Dedifferentiated amniotic fluid mesenchymal stem cell (primary cell): ENCODE results near the gene TM6SF1.
A peak's percentile ranks its signal among the peaks of the same experiment; 100 is the strongest.
"Not testable (repeated sequence)": the region's sequence is repeated elsewhere in the genome, so short reads cannot be mapped to it uniquely, and the experiment has no call there.

Source experiments
- DNase-seq: peaks from one replicate; pipeline ENCODE4 v3.0.0-alpha.2; 2016; ENCODE audit errors: extremely low spot score

Gene TM6SF1

GRCh38 chr15:83106994-83107840 lies at the start of gene TM6SF1:
TM6SF1 (plus strand) TSS chr15:83107645; CDS start chr15:83107681, 36 bp downstream.
- no peak for DNase-seq

- no peak for DNase-seq
Observed at GRCh38 chr15:83057696-83058376, 49.6 kb upstream of the TM6SF1 start.

DNA sequence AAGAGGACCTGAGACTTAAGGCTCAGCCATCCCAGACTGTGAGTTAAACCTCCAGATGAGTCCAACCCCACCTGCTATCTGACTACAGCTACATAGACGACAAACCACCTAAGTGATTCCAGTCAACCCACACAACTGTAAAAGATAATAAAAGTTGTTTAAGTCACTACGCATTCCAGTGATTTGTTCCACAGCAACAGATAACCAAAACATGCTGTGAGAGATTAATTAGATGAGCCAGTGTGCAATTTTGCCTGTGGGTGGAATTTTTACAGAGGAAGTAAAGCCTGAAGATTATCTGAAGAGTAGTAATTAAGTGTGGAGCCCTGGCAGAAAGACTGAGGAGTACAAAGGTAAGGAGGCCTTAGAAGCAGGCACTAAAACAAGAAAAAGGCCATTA lies 45.8 kb upstream of the TM6SF1 start:
- DNase-seq = no peak

DNA sequence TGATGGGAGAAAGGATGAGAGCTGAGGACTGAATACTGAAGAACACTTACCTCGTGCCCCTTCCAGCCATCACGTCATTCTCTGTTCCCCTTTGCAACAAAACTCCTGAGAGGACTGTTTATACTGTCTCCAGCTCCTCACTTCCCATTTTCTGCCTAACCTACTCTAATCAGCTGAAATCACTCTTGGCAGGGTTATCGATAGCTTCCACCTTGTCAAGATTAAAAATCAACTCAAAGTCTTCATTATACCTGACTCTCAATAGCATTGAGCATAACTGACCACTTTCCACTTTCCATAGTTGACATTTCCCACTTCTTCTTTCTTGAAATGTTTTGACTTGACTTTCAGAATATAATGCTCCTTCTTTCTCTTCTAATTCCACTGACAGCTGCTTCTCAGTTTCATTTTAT lies 44.7 kb upstream of the TM6SF1 start:
- no peak for DNase-seq

- DNase-seq = no peak
Observed at GRCh38 chr15:83063551-83063950, 43.9 kb upstream of the TM6SF1 start.

DNA sequence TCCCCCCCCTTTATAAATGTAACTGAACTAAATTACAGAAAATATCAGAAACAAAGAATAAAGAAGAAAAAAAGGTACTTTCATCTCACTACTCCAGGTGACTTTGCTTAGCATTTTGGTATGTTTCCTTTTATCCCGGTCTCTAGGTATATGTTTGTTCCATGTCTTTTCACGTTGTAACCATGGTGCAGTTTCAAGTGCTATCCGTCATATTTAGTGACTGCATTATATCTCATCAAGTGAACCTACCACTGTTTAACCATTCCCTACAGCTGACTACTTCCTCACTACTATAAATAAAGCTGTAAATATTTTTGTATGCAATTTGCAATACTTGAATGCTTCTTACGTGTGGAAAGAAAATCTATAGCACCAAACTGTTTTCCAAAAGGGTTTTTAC lies 42.6 kb upstream of the TM6SF1 start:
- no peak for DNase-seq

DNA sequence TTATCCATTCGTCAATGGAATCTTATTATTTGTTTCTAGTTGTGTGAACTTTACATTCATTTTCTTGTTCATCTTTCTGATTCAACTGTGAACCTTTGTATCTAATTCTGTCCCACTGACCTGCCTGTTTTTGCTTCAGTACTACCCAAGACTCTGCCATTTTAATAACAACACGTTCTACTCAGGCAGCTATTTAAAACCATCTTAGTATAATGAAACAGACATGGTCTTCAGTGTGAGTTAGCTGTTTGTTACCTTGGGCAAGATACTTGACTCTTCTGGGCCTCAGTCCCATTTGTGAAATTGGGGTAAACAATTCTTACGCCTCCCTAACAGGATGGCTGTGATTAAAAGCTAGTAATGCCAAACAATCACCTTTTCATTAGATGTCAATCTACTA lies 42.0 kb upstream of the TM6SF1 start:
- DNase-seq = no peak

DNA sequence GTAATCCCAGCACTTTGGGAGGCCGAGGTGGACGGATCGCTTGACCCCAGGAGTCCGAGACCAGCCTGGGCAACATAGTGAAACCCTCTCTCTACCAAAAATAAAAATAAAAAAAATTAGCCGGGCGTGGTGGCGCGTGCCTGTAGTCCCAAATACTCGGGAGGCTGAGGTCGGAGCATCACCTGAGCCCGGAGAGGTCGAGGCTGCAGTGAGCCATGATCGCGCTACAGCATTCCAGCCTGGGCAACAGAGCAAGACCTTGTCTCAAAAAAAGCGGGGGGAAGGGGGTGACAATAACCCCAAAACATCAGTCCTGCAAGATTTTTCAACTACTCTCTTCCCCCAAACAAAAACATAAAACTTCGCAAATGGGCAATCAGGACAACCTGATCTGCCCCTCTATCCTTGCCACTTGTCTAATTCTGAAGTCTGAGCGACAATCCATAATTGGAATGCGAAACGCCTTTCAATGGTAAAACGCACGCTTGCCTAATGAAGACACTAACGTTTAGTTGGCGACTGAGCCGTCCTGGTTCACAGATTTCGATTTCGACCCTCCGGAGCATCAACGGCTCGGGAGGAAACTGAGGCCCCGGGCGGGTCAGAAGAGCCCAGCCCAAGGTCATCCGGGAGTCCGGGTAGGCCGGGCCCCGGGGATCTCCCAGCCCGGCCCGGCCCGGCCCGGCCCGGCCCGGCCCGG lies 41.3 kb upstream of the TM6SF1 start:
- DNase-seq = no peak

DNA sequence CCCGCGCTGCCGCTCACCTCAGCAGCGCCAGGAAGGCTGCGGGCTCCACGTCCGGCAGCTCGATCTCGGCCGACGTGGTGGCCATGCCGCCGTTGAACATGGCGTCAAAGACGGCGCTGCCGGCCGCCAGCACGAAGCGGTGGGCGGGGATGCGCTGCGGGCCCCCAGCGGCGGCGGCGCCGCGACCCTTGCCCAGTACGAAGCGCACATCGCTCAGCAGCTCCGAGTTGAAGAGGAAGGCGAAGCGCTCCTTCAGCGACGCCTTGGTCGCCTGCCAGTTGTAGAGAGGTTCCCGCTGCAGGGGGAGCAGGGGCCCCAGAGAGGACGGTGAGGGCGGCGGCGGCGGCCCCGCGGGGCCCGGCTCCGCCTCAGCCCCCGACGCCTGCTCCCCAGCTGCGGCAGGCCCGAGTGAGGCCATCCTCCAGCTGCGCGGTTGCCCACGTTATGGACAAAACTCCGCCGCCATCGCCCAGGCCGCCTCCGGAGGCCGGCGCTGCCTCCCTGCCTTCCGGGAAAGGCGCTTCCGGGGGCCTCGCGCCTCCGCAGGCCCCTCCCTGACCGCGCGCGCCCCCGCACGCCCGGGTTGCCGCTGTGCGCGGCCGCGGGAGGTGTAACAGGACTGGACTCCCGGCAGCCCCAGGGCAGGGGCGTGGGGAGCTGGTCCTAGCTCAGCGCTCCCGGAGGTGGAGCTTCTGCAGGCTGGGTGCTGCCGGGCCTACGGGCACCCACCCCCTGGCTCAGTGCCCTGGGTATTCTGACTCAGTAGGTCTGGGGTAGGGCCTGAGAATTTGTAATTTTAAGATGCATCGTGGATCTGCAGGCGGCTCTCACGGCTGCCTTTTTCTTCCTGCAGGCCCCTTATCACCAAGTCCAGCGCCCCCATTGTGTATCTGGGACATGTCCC lies 40.5 kb upstream of the TM6SF1 start, which contains the start of gene BTBD1:
BTBD1 (minus strand) TSS at position 519 of the 904 bp plus-strand sequence; CDS start at position 418, 101 bp downstream.
- peak; percentile 94 for DNase-seq

GRCh38 chr15:83067638-83067962 lies 39.8 kb upstream of the TM6SF1 start:
- no peak for DNase-seq

DNA sequence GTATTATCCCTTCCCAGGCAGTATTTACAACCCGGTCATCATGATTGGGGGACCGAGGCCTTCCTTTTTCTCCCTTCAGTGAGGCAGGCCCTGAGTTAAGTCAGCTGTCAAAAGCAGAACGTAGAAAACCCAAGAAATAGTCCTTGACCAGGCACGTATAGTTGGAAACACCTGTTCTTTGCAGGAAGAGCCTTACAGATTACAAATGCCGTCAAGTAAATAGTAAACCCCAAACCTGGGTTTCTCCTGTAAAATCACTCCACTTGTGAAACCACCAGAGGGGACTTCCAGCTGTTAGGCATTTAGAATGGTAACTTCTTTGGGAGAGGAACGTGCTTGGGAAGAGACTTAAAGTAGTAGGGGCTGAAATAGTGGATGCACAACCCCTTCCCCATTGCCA lies 39.4 kb upstream of the TM6SF1 start:
- no peak for DNase-seq

- DNase-seq = not testable (repeated sequence)
Observed at GRCh38 chr15:83069211-83069642, 38.2 kb upstream of the TM6SF1 start.

DNA sequence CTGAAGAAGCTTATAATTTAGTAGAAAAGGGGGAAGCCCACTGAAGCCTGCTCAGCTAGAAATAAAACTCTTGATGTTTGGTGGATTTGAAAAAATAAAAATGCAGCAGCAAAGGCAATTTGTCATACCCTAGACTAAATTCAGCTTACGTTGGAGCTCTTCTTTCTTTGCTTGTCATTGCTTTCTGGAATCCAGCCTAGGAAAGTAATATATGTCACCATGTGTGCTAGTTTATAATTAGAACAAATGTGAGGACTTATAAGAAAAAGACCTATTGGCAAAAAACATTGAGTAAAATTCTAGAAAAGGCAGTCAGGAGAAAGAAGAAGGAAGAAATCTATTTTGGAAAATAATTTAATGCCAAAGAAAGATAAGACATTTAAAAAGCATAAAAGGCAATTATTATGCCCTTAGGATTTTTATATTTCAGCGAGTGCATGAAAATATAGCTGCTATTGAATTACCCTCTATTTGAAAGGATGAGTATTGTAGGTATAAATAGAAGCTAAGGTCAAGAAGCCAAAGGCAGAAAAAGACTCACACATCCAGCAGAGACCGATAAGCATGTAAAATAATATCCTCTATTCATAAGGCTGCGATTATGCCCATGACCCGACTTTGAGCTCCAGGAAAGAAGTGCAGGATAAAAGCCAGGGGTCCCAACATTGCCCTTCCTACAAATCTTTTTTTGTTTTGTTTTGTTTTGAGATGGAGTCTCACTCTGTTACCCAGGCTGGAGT lies 29.8 kb upstream of the TM6SF1 start:
- DNase-seq = no peak

GRCh38 chr15:83078712-83079111 lies 28.7 kb upstream of the TM6SF1 start:
- no peak for DNase-seq

- DNase-seq = no peak
Observed at GRCh38 chr15:83081256-83082014, 26.0 kb upstream of the TM6SF1 start.

DNA sequence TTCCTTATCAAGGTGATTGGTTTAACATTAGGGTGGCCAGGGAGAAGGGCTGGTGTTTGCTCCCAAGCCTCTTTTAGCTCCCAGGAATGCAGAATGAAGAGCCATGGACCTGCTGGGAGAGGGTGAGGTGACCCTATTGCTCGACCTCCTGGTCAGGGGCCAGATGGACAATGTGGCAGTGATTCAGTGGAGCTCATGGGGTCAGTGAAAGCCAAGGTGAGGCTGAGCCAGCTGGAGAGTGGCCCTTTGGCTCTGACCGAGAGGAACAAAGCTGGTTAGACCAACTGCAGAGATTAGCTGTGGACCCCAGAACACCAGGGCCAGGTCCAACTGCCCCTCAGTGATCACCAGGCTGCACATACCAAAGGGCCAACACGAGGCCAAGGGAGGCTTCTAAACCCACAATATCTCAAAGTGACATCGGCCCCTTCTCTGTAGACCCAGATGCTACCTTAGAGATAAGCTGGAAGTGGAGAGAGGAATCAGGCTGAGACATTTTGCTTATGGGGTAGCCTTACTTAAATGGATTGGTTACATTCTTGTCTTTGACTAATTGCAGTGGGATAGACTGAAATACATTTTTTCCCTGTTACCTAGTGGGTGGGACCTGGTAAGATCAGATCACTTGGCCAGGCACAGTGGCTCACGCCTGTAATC lies 24.6 kb upstream of the TM6SF1 start:
- DNase-seq = no peak

GRCh38 chr15:83085461-83085860 lies 22.0 kb upstream of the TM6SF1 start:
- not testable (repeated sequence) for DNase-seq

GRCh38 chr15:83085864-83086552 lies 21.4 kb upstream of the TM6SF1 start:
- not testable (repeated sequence) for DNase-seq

GRCh38 chr15:83087576-83087975 lies 19.9 kb upstream of the TM6SF1 start:
- no peak for DNase-seq
